T47D (cell line): ENCODE results near the gene NPM1.
"Not testable (repeated sequence)": the region's sequence is repeated elsewhere in the genome, so short reads cannot be mapped to it uniquely, and the experiment has no call there.

ENCODE experiments used
- DNase-seq, 2 experiments: peaks; one replicate each; pipeline versions ENCODE4 v3.0.0 to v3.0.0-alpha.2; 2011 to 2012; ENCODE audit warnings: low read depth in 1 of 2, low spot score in 1 of 2
- JUND ChIP-seq: IDR thresholded peaks from 2 replicates; pipeline ENCODE4 v1.6.1; 2012; ENCODE audit warnings: low read depth
- in situ Hi-C: cut with HindIII; loops from 2 replicates; pipeline ENCODE4 v1.10.0; 2016; ENCODE audit warnings: low sequenced_read_pairs, low pct_unique_long_range_greater_than_20kb

The NPM1 gene

GRCh38 chr5:171388816-171389168, 1.1 kb downstream of the NPM1 start:
- TF ChIP-seq JUND, result no peak
- no peak for DNase-seq

DNA sequence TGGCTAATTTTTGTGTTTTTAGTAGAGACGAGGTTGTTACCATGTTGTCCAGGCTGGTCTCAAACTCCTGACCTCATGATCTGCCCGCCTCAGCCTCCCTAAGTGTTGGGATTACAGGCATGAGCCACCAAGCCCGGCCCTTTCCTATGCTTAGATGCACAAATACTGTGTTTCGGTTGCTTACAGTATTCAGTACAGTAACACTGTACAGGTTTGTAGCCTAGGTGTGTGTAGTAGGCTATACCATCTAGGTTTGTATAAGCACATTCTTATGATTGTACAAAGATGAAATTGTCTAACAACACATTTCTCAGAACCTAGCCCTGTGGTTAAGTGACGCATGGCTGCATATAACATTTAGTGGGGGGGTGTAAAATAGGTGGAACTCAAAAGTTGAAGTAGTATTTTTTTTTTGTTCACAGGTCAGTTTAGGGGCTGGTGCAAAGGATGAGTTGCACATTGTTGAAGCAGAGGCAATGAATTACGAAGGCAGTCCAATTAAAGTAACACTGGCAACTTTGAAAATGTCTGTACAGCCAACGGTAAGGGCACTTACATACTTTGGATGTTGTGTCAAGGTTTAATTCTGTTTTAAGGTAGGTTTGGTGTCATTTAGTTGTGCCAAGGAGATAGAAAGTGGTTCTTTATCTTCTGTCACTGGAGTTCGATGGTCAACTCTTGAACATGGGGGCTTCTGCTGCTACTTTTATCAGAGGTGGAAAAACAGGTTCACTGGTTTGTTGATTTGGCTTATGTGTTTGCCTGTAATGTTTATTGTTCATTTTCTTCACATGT, 3.4 kb downstream of the NPM1 start:
- TF ChIP-seq JUND, result no peak
- no peak for DNase-seq
- in situ Hi-C loops, result no loop called here

More at GRCh38 chr5:171388816-171389168, 1.1 kb downstream of the NPM1 start:
- in situ Hi-C loops, result no loop called here

- no peak for DNase-seq
- no peak for TF ChIP-seq JUND
- in situ Hi-C loops, result no loop called here
These were observed 4.4 kb downstream of the NPM1 start for GRCh38 chr5:171391996-171392577.

DNA sequence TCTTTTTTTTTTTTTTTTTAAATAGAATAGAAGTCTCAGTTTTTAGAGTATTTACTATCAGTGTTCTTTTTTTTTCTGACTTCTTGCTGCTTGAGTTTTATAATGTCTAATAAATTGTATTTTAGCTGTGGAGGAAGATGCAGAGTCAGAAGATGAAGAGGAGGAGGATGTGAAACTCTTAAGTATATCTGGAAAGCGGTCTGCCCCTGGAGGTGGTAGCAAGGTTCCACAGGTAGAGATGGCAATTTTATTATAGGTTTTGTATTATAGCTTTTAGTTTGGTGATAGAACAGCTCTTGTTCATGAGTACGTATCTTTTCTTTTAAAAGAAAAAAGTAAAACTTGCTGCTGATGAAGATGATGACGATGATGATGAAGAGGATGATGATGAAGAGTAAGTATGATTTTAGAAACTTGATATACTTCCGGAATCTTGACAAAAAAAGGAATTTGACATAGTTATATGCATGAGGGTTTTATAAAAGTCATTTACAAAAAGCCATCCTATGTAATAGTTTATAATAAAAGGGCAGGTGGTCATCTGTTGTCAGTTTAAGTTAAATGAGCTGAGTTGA, 5.0 kb downstream of the NPM1 start:
- in situ Hi-C loops, result no loop called here
- DNase-seq, result no peak
- TF ChIP-seq JUND, result no peak

DNA sequence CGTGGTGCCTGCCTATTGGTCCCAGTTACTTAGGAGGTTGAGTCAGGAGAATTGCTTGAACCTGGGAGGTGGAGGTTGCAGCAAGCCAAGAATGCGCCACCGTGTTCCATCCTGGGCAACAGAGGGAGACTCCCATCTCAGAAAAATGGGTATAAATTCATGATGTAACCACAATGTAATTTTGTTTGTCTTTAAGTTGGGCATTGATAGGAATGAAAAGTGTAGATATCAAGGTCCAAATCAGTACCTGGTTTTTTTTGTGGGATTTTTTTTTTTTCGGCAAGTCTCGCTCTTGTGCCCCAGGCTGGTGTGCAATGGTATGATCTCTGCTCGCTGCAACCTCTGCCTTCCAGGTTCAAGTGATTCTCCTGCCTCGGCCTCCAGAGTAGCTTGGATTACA, 7.4 kb downstream of the NPM1 start:
- in situ Hi-C loops, result no loop called here
- peak in 1 of 2 experiments; percentile 5 for DNase-seq
- no peak for TF ChIP-seq JUND

DNA sequence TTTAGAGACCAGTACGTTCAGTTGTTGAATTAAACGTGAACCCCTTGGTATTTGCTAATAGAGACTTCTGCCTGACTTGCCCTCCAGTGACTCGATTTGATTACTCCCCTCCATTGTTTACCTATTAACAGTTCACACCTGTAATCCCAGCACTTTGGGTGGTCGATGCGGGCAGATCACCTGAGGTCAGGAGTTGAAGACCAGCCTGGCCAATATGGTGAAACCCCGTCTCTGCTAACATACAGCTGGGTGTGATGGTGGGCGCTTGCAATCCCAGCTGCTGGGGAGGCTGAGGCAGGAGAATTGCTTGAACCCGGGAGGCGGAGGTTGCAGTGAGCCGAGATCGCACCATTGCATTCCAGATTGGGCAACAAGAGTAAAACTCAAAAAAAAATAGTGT, 8.9 kb downstream of the NPM1 start:
- DNase-seq, result peak in 1 of 2 experiments; percentile 1

DNA sequence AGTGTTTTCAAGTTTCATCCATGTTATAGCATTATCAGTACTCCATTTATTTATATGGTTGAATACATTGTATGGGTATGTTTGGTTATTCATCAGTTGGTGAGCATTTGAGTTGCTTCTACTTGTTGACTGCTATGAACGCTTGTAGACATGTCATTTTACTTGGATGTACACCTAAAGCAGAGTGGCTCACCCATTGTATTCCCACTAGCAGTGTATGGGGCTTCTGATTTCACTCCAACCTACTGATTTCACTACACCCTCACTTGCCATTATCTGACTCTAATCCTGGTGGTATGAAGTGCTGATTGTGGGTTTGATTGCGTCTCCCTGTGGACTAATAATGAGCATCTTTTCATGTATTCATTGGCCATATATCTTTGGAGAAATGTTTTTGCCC, 9.5 kb downstream of the NPM1 start:
- in situ Hi-C loops, result no loop called here
- peak in 1 of 2 experiments; percentile 18 for DNase-seq
- TF ChIP-seq JUND, result no peak

More for the DNA sequence above, 8.9 kb downstream of the NPM1 start:
- in situ Hi-C loops, result not testable (repeated sequence)

DNA sequence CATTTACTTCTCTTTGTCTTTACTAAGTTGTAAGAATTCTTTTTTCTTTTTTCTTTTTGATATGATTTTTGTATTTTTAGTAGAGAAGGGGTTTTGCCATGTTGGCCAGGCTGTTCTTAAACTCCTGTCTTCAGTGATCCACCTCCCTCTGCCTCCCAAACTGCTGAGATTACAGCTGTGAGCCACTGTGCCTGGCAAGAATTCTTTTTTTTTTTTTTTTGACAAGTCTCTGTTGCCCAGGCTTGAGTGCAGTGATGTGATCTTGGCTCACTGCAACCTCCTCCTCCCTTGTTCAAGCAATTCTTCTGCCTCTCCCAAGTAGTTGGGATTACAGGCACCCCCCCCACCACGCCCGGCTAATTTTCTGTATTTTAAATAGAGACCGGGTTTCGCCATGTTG, 9.9 kb downstream of the NPM1 start:
- TF ChIP-seq JUND, result no peak
- in situ Hi-C loops, result no loop called here
- no peak for DNase-seq

DNA sequence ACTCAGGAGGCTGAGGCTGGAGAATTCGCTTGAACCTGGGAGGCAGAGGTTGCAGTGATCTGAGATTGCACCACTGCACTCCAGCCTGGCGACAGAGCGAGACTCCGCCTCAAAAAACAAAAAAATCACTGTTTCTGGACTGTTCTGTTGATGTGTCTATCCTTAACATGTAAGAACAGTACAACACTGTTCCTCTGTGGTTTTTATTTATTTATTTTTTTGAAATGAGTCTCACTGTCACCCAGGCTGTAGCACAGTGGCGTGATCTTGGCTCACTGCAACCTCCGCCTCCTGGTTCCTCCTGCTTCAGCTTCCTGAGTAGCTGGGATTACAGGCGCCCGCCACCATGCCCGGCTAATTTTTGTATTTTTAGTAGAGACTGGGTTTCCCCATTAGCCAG, 11.0 kb downstream of the NPM1 start:
- DNase-seq, in situ Hi-C loops: not testable (repeated sequence)

- in situ Hi-C loops, result no loop called here
- DNase-seq, result no peak
- no peak for TF ChIP-seq JUND
These were observed 12.5 kb downstream of the NPM1 start for GRCh38 chr5:171400169-171400568.

DNA sequence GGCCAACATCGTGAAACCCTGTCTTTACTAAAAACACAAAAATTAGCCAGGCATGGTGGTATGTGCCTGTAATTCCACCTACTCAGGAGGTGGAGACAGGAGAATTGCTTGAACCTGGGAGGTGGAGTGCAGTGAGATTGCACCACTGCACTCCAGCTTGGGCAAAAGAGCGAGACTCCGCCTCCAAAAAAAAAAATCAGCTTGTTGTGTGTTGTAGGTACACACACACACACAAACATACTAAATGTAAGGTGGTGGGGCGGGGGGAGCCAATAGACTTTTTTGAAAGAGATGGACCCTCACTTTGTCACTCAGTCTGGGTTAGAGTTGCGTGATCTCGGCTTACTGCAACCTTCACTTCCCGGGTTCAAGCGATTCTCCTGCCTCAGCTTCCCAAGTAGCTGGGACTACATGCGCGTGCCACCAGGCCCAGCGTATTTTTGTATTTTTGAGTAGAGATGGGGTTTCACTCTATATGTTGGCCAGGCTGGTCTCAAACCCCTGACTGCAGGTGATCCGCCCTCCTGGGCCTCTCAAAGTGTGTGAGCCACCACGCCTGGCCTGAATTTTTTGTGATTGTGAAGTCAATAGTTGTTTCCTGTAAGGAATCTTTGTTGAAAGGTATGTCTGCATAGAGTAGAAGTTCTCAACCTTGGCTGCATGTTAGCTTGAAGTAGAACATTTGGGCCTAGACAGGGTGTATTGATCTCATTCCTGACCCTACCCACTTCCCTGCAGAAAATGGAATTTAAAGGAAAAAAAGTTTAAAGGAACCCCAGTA, 13.7 kb downstream of the NPM1 start:
- TF ChIP-seq JUND, result no peak
- DNase-seq, result no peak
- in situ Hi-C loops, result no loop called here

DNA sequence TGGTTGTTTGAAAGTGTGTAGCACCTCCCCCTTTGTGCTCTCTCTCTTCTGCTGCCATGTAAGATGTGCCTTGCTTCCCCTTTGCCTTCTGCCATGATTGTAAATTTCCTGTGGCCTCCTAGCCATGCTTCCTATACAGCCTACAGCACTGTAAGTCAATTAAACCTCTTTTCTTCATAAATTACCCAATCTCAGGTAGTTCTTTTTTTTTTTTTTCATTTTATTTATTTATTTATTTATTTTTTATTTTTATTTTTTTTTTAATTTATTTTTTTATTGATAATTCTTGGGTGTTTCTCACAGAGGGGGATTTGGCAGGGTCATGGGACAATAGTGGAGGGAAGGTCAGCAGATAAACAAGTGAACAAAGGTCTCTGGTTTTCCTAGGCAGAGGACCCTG, 15.1 kb downstream of the NPM1 start:
- DNase-seq, in situ Hi-C loops: not testable (repeated sequence)

- TF ChIP-seq JUND, result no peak
- DNase-seq, result peak in 1 of 2 experiments; percentile 41
- in situ Hi-C loops, result no loop called here
These were observed 18.0 kb downstream of the NPM1 start for GRCh38 chr5:171405615-171406014.
